Measurements from ENCODE around the gene IKZF2. TPM values are rescaled to one million over a fixed set of nuclear protein-coding genes. Genes with fewer than 3 reads are reported as not detected.

IKZF2 gene
- total RNA-seq, 1 experiment from 2014 or later = 0.44 TPM

DNA sequence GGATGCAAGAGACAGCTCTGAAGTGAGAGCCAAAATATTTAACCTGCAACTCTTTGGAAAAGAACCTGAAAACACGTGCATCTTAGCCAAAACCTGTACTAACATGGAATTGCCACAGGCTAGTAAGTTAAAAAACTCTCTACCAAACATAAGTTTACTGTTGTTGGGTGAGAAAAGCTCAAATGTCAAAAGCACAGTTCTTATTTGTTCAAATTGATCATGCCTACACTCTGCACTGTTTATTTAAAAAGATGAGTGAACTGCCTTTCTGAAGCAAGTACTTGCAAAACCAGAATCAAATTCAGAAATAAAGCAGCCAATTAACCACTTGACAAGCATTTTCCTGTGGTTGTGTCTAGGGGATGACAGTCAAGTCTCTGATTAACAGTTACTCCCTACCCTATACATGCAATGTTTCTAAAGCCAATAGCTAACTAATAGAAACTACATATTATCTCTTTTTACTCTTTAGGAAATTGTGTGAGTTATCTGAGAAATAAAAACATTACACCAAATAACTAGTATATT is 5.6 kb downstream of the IKZF2 start:
- Histone ChIP-seq H3K36me3 (ENCODE audit: control insufficient read depth, insufficient read depth, low read length) (no peaks in the 10 kb centered on the region), H3K27me3 (ENCODE audit: control insufficient read depth, insufficient read depth, low read length) (peaks cover 12% of the 10 kb centered on the region), H3K4me3 (ENCODE audit: low read depth in 2 of 2, low read length in 2 of 2) (no peak overlapping the region), H3K4me1 (ENCODE audit: control insufficient read depth, insufficient read depth, low read length) (no peaks in the 10 kb centered on the region; the same call in 1 of the 2 replicates), H3K9me3 (ENCODE audit: control insufficient read depth, insufficient read depth, low read depth, low read length) (no peaks in the 10 kb centered on the region), H3K27ac (ENCODE audit: low read length) (no peak overlapping the region)
- ATAC-seq (no peak), DNase-seq (ENCODE audit: low read depth, low spot score) (no peak)
- POLR2A ChIA-PET = no interaction called here
- no TSS peak for BruUV-seq (replicated peaks)
- CTCF ChIA-PET = no interaction called here
- intact Hi-C loops (cut with micrococcal nuclease; ENCODE audit: unreplicated experiment) = no loop called here
- in situ Hi-C loops (cut with HindIII; ENCODE audit: low pct_unique_long_range_greater_than_20kb, low sequenced_read_pairs) = no loop called here
- TF ChIP-seq POLR2AphosphoS5 (IDR thresholded peaks at IDR 0.05; ENCODE audit: low read depth, low read length) (no peak), REST (IDR thresholded peaks at IDR 0.05; ENCODE audit: insufficient read depth in 1 of 2, low read depth in 2 of 2, low read length in 1 of 2) (no peak), TCF7L2 (IDR thresholded peaks at IDR 0.05; ENCODE audit: low read depth, low read length) (no peak), SIN3A (IDR thresholded peaks at IDR 0.05; ENCODE audit: borderline replicate concordance, insufficient read depth, low read depth, low read length) (no peak), CTCF (IDR thresholded peaks at IDR 0.05) (no peak)

GRCh38 chr2:213137064-213137463 is 14.3 kb downstream of the IKZF2 start:
- ChIA-PET POLR2A (no interaction called here), CTCF (no interaction called here)
- in situ Hi-C loops (cut with HindIII; ENCODE audit: low pct_unique_long_range_greater_than_20kb, low sequenced_read_pairs) = no loop called here
- Histone ChIP-seq H3K9me3 (ENCODE audit: control insufficient read depth, insufficient read depth, low read depth, low read length) (no peaks in the 10 kb centered on the region), H3K4me3 (ENCODE audit: low read depth in 2 of 2, low read length in 2 of 2) (no peak overlapping the region), H3K36me3 (ENCODE audit: control insufficient read depth, insufficient read depth, low read length) (no peaks in the 10 kb centered on the region), H3K4me1 (ENCODE audit: control insufficient read depth, insufficient read depth, low read length) (no peaks in the 10 kb centered on the region), H3K27me3 (ENCODE audit: control insufficient read depth, insufficient read depth, low read length) (no peaks in the 10 kb centered on the region), H3K27ac (ENCODE audit: low read length) (no peak overlapping the region)
- intact Hi-C loops (cut with micrococcal nuclease; ENCODE audit: unreplicated experiment) = no loop called here
- no peak for DNase-seq (ENCODE audit: low read depth, low spot score)
- TF ChIP-seq SIN3A (IDR thresholded peaks at IDR 0.05; ENCODE audit: borderline replicate concordance, insufficient read depth, low read depth, low read length) = no peak
- no peak for TF ChIP-seq POLR2AphosphoS5 (IDR thresholded peaks at IDR 0.05; ENCODE audit: low read depth, low read length)
- no peak for TF ChIP-seq CTCF (IDR thresholded peaks at IDR 0.05)
- no peak for TF ChIP-seq REST (IDR thresholded peaks at IDR 0.05; ENCODE audit: insufficient read depth in 1 of 2, low read depth in 2 of 2, low read length in 1 of 2)
- no peak for TF ChIP-seq TCF7L2 (IDR thresholded peaks at IDR 0.05; ENCODE audit: low read depth, low read length)
- BruUV-seq (replicated peaks) = no TSS peak
- ATAC-seq = no peak
